ENCODE data around the gene PIK3CA.

- TF ChIP-seq MAX (IDR thresholded peaks at IDR 0.05; ENCODE audit: insufficient read depth, insufficient read length) = no peak
- TF ChIP-seq POLR2A (IDR thresholded peaks at IDR 0.05; ENCODE audit: low read depth, low read length) = no peak
- TF ChIP-seq CTCF (IDR thresholded peaks at IDR 0.05; ENCODE audit: extremely low read depth in 1 of 2, insufficient read depth in 1 of 2, low read depth in 1 of 2, low read length in 2 of 2) = no peak
- no peak for TF ChIP-seq POLR2AphosphoS5 (IDR thresholded peaks at IDR 0.05; ENCODE audit: insufficient read depth, low read depth, low read length)
- no peak for TF ChIP-seq EZH2 (IDR thresholded peaks at IDR 0.05; ENCODE audit: borderline replicate concordance, low read depth, low read length, severe bottlenecking)
Measured at GRCh38 chr3:179229177-179229576, 81.0 kb downstream of the PIK3CA start.

Measured in endothelial cell of umbilical vein (primary cell).